HG02840 (cell line): ENCODE results near the gene AJAP1.

ENCODE experiments used
- ATAC-seq: cut with Tn5 transposase; IDR thresholded peaks from one replicate; pipeline ENCODE4 v1.9.1; 2021; ENCODE audit warnings: mild to moderate bottlenecking, moderate library complexity, moderate number of reproducible peaks; ENCODE audit not compliant: unreplicated experiment, low FRiP score

The AJAP1 gene

DNA sequence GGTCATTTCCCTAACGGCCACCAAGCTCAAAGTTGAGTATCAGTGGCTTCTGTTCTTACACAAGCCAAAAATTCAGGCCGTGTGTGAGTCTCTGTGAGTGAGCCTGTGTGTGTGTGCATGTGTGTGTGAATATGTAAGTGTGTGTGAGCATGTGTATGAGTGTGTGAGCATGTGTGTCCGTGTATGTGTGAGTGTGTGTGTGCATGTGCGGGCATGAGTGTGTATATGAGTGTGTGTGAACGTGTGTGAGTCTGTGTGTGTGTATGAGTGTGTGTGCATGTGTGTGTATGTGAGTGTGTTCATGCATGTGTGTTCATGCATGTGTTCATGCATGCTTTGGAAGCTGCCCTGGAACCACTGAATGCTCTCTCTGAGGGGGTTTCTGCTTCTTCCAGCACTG lies 105.7 kb downstream of the AJAP1 start:
- no peak for ATAC-seq

DNA sequence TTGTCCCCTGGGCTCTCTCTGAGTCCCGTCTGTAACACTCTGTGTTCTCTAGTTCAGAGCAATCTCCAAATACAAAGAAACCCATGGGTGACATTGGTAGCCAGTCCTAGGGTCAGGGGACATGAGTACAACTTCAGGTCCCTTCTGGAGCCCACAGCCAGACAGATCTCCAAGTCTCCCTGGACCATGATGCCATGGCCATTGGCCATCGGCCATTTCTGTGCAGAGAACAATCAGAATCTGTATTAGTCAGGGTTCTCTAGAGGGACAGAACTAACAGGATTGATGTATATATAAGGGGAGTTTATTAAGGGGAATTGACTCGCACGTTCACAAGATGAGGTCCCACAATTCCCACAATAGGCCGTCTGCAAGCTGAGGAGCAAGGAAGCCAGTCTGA lies 106.9 kb downstream of the AJAP1 start:
- ATAC-seq = no peak

DNA sequence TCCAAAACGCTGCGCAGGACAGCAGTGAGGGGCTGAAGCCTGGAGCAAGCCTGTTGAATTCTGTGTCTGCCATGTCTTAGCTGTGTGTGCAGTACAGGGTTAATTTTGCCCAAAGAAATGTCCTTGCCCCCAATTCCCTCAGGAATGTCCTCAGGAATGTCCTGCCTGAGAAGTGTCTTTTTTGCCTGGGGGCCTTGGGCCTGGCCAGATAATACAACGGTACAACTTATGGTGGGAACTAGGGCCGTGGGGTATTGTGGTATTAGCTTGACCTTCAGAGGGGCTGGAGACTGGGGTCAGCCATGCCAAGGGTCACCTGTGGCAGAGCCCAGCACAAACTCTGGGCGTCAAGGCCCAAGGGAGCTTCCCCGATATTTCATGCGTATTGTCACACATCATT lies 107.7 kb downstream of the AJAP1 start:
- no peak for ATAC-seq

- ATAC-seq = no peak
These were observed 112.9 kb downstream of the AJAP1 start for GRCh38 chr1:4767308-4767707.

DNA sequence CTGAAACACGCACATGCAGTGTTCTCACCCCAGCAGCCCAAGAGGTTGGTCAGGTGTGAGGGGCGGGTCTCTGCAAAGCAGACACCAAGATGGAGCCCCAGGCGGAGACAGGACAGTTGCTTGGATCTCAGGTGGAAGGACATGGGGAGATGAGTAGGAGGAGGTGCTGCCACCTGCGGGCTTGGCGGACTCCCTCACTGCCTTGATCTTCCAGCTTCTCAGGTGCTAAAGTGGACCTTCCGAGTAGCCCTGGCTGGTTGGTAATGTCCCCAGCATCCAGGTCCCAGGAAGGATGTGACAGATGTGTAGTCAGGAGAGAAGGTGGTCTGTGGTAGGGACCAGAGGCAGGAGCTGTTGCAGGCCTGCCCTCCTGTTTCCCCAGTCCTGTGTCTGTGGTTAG lies 114.1 kb downstream of the AJAP1 start:
- ATAC-seq = no peak

- no peak for ATAC-seq
These were observed 115.3 kb downstream of the AJAP1 start for GRCh38 chr1:4769516-4770280.

DNA sequence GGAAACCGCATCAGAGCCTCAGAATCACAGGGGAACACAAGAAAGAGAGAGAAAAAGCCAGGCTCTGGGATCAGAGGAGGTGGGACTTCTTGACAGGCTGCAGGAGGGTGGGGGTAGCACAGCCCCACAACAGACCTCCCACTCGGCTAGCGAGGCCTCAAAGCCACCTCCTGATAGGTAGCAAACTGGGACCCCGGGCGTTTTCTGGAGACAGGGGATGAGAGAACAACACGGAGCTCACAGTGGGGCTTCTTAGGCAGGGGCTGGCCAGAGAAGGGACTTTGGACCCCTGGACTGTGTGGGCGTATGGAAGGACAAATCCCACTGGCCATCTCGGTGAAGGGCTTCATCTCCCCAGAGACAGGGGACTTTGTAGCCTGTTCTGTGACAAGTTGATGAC lies 116.3 kb downstream of the AJAP1 start:
- ATAC-seq = no peak

GRCh38 chr1:4771267-4771666 lies 116.9 kb downstream of the AJAP1 start:
- ATAC-seq = no peak

DNA sequence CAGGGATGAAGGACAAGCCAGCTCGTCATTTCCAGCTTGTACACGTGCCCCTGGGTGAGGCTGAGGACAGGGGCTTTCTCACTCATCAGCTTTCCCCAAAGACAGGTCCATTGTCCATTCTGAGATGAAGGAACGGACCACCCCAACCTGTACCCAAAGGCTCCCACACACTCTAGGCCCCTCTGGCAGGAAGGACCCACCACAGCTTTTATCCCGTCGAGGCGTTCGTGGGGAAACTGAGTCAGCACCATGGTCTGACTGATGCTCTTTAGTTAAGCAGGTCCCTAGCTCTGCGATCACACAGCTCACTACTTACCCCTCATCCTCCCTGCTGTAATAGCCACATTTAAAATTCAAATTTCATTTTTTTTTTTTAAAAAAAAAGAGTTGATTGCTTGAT lies 117.3 kb downstream of the AJAP1 start:
- ATAC-seq = no peak

GRCh38 chr1:4772294-4773010 lies 118.0 kb downstream of the AJAP1 start:
- no peak for ATAC-seq

DNA sequence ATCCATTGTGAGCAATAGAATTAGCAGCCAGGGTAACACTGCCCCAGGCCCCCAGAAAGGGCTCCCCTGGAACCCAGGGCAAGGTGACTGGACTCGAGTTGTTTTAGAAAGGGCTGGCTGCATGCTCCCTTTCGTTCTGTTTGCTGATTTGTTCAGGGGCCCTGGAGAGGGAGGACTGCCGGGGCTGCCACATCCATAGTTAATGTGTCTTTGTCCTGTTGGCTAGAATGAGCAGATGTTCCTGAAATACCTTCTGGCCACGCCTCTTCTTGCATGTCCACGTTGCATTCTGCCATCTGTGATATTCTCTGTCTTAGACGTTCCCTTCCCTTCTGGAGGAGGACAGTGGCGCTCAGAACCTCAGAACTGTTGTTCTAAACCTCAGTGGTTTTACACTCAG lies 118.8 kb downstream of the AJAP1 start:
- ATAC-seq = no peak

- ATAC-seq = no peak
These were observed 121.1 kb downstream of the AJAP1 start for GRCh38 chr1:4775506-4775905.

DNA sequence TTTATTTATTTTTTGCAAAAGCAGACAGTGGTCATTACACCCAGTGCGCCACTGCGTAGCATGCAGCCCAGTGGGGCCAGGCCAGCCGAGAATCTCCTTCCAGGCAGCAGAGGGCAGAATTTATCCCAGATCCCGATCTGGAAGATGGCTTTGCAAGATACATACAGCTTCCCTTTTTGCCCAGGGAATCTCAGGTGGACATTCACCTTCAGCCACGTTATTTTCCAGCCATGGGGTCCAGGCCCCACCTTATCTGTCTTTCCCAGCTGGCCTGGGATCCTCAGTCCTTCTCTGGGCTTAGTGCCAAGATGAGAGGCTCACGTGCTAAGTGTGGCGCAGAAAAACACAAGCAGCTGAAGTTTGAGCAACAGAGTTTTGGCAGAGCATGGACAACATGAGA lies 123.6 kb downstream of the AJAP1 start:
- no peak for ATAC-seq

GRCh38 chr1:4781646-4782045 lies 127.2 kb downstream of the AJAP1 start:
- ATAC-seq = no peak

DNA sequence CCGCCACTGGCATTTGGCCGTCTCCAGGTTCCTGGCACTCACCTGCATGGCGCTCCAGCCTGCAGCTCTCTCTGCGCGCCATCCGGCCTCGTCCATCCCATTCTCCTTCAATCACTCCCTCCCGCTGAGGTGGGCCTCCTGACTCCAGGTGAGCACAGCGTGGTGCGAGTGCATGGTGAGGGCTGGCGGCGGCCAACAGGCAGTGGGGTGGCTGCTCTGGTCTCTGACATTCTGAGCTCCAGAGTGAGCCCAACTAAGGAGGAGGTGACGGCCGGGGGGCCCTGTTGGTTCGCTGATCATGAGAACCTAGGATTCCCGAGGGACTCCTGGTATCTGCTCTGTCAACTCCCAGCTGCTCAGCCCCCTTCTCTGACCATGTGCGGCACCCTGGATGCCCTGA lies 130.4 kb downstream of the AJAP1 start:
- ATAC-seq = no peak

GRCh38 chr1:4786055-4786454 lies 131.6 kb downstream of the AJAP1 start:
- ATAC-seq = no peak

GRCh38 chr1:4787551-4787950 lies 133.1 kb downstream of the AJAP1 start:
- ATAC-seq = no peak

DNA sequence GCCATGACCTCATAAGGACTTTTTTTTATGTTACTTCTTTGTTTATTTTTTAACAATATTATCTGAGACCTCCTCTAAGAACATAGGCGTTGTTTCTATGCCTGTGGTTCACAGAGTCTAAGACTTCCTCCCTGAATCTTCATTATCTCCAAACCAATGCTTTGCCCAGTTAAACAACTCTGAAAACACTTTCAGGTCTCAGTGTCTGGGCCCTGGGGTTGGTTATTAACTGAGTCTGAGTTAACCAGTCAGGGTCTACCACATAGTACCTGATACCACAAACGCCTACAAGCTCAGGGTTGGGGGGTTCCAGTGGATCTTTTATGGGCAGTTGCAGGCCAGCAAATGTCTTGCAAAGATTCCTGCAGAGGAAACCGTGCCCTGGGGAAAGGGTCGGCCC lies 138.2 kb downstream of the AJAP1 start:
- no peak for ATAC-seq

GRCh38 chr1:4794020-4794780 lies 139.8 kb downstream of the AJAP1 start:
- ATAC-seq = no peak

- no peak for ATAC-seq
These were observed 142.0 kb downstream of the AJAP1 start for GRCh38 chr1:4796161-4797015.

- ATAC-seq = no peak
These were observed 142.6 kb downstream of the AJAP1 start for GRCh38 chr1:4797016-4797410.
